GM23338 (cell line): Measurements from ENCODE around the gene BATF2. TPM values are rescaled to one million over a fixed set of nuclear protein-coding genes. Genes with fewer than 3 reads are reported as not detected.

Source experiments
- ATAC-seq: fragments of 200-7000 bp; cut with Tn5 transposase; 3 replicates; pipeline ENCODE4 v1.9.1; 2020
- DNase-seq: peaks from one replicate; pipeline ENCODE4 v3.0.0-alpha.2; 2015; ENCODE audit warnings: low spot score
- H2AFZ ChIP-seq: fragments of 200-600 bp; sonication (generic); 2 replicates; pipeline ENCODE4 v1.8.0; 2016; ENCODE audit warnings: antibody characterized with exemption, mild to moderate bottlenecking, moderate library complexity
- H3F3A ChIP-seq: fragments of 200-600 bp; sonication (generic); replicated peaks from 2 replicates; pipeline ENCODE4 v1.8.0; 2017; ENCODE audit warnings: antibody characterized with exemption, mixed run types, low read depth
- H3K27ac ChIP-seq: fragments of 200-600 bp; sonication (generic); 2 replicates; pipeline ENCODE4 v1.6.1; 2016; ENCODE audit warnings: low read depth
- H3K27me3 ChIP-seq: fragments of 200-600 bp; sonication (generic); 2 replicates; pipeline ENCODE4 v1.8.0; 2016; ENCODE audit warnings: mild to moderate bottlenecking, mixed run types, moderate library complexity; ENCODE audit not compliant: insufficient read depth
- H3K36me3 ChIP-seq: fragments of 200-600 bp; sonication (generic); 2 replicates; pipeline ENCODE4 v1.8.0; 2016; ENCODE audit warnings: mild to moderate bottlenecking; ENCODE audit not compliant: insufficient read depth
- H3K4me1 ChIP-seq: fragments of 200-600 bp; sonication (generic); 2 replicates; pipeline ENCODE4 v1.8.0; 2016; ENCODE audit warnings: mild to moderate bottlenecking, moderate library complexity; ENCODE audit not compliant: insufficient read depth
- H3K4me2 ChIP-seq: fragments of 200-600 bp; sonication (generic); 2 replicates; pipeline ENCODE4 v1.7.1; 2017; ENCODE audit warnings: mixed run types
- H3K4me3 ChIP-seq: fragments of 200-600 bp; sonication (generic); 2 replicates; pipeline ENCODE4 v1.6.1; 2016; ENCODE audit warnings: mixed run types
- H3K79me2 ChIP-seq: fragments of 200-600 bp; sonication (generic); replicated peaks from 2 replicates; pipeline ENCODE4 v1.8.0; 2017; ENCODE audit warnings: mild to moderate bottlenecking; ENCODE audit not compliant: insufficient read depth
- H3K9me2 ChIP-seq: fragments of 200-600 bp; sonication (generic); 2 replicates; pipeline ENCODE4 v1.8.0; 2017; ENCODE audit not compliant: insufficient read depth
- H4K20me1 ChIP-seq: fragments of 200-600 bp; sonication (generic); replicated peaks from 2 replicates; pipeline ENCODE4 v1.8.0; 2017; ENCODE audit warnings: mild to moderate bottlenecking; ENCODE audit not compliant: insufficient read depth
- H3K27ac Mint-ChIP-seq: 2 replicates; pipeline ENCODE4 v1.8.0; 2020; ENCODE audit warnings: inconsistent platforms, mild to moderate bottlenecking, moderate library complexity, mixed read lengths
- H3K27me3 Mint-ChIP-seq: 3 replicates; pipeline ENCODE4 v1.8.0; 2022; ENCODE audit warnings: low read depth, mild to moderate bottlenecking, moderate library complexity, mixed read lengths, inconsistent platforms; ENCODE audit not compliant: insufficient read depth, poor library complexity
- H3K36me3 Mint-ChIP-seq: 3 replicates; pipeline ENCODE4 v1.8.0; 2021; ENCODE audit warnings: low read depth, mild to moderate bottlenecking, inconsistent platforms, moderate library complexity, mixed read lengths
- H3K4me1 Mint-ChIP-seq: 3 replicates; pipeline ENCODE4 v1.8.0; 2020; ENCODE audit warnings: mild to moderate bottlenecking, inconsistent platforms, mixed read lengths
- H3K4me3 Mint-ChIP-seq: 3 replicates; pipeline ENCODE4 v1.8.0; 2021; ENCODE audit warnings: moderate library complexity, mild to moderate bottlenecking, inconsistent platforms, mixed read lengths
- H3K9me3 Mint-ChIP-seq: 3 replicates; pipeline ENCODE4 v1.8.0; 2020; ENCODE audit warnings: moderate library complexity, mild to moderate bottlenecking, inconsistent platforms, mixed read lengths
- CREB1 ChIP-seq: fragments of 250-450 bp; sonication (Bioruptor Pico); IDR thresholded peaks from 2 replicates; pipeline ENCODE4 v1.5.0; 2020; ENCODE audit warnings: low read depth, mild to moderate bottlenecking, moderate library complexity
- ETS1 ChIP-seq: IDR thresholded peaks from 2 replicates; pipeline ENCODE4 v1.6.1; 2016; ENCODE audit warnings: antibody characterized with exemption
- EZH2 ChIP-seq: fragments of 200-600 bp; sonication (generic); IDR thresholded peaks from one replicate; pipeline ENCODE4 v1.8.0; 2017; ENCODE audit warnings: antibody characterized with exemption, mild to moderate bottlenecking, low read depth; ENCODE audit not compliant: unreplicated experiment
- EZH2phosphoT487 ChIP-seq: fragments of 200-600 bp; sonication (generic); IDR thresholded peaks from one replicate; pipeline ENCODE4 v1.8.1; 2018; ENCODE audit warnings: antibody characterized with exemption; ENCODE audit not compliant: unreplicated experiment
- JUNB ChIP-seq: IDR thresholded peaks from one replicate; pipeline ENCODE4 v1.6.1; 2016; ENCODE audit warnings: antibody characterized with exemption; ENCODE audit not compliant: unreplicated experiment
- NANOG ChIP-seq: IDR thresholded peaks from 2 replicates; pipeline ENCODE4 v1.6.1; 2016; ENCODE audit warnings: antibody characterized with exemption, borderline replicate concordance
- POLR2AphosphoS5 ChIP-seq: IDR thresholded peaks from 2 replicates; pipeline ENCODE4 v1.6.1; 2016; ENCODE audit warnings: antibody characterized with exemption, low read depth
- REST ChIP-seq: IDR thresholded peaks from one replicate; pipeline ENCODE4 v1.6.1; 2018; ENCODE audit warnings: antibody characterized with exemption; ENCODE audit not compliant: unreplicated experiment
- STAT1 ChIP-seq: IDR thresholded peaks from one replicate; pipeline ENCODE4 v1.6.1; 2016; ENCODE audit warnings: antibody characterized with exemption; ENCODE audit not compliant: unreplicated experiment
- ZNF114 ChIP-seq: fragments of 250-450 bp; sonication (Bioruptor Pico); IDR thresholded peaks from 2 replicates; pipeline ENCODE4 v1.5.0; 2020; ENCODE audit warnings: mild to moderate bottlenecking, moderate library complexity
- ZNF331 ChIP-seq: fragments of 250-450 bp; sonication (Bioruptor Pico); IDR thresholded peaks from 2 replicates; pipeline ENCODE4 v1.5.0; 2020; ENCODE audit warnings: low read depth, mild to moderate bottlenecking, moderate library complexity
- ZNF462 ChIP-seq: fragments of 250-450 bp; sonication (Bioruptor Pico); IDR thresholded peaks from 2 replicates; pipeline ENCODE4 v1.5.0; 2020; ENCODE audit warnings: mild to moderate bottlenecking, moderate library complexity
- polyA plus RNA-seq: library from polyadenylated mRNA; unstranded; fragments of >200 nt; fragmentation: Nextera tagmentation; extraction: Ambion mirVana; gene quantifications from 2 replicates; pipeline ENCODE4 v1.2.1, GENCODE V29; 2016
- total RNA-seq: library from RNA; depleted of rRNA; stranded (reverse); fragments of >200 nt; shearing (Covaris generic); gene quantifications from 2 replicates; pipeline ENCODE4 v1.2.3, GENCODE V29; 2014
- TF ChIP-seq, protein P1 (sequence below), 2 experiments: fragments of 200-600 bp in 1 of 2; sonication (generic) in 1 of 2; conservative IDR thresholded peaks; 2 replicates each; pipeline versions ENCODE4 v1.5.1 to v1.6.1; 2016 to 2017; ENCODE audit warnings: antibody characterized with exemption in 2 of 2, low read depth in 2 of 2, mild to moderate bottlenecking in 2 of 2, moderate library complexity in 1 of 2

Gene BATF2
- total and polyA plus RNA-seq, 2 experiments from 2014 or later = 0.53 to 1.6 TPM

DNA sequence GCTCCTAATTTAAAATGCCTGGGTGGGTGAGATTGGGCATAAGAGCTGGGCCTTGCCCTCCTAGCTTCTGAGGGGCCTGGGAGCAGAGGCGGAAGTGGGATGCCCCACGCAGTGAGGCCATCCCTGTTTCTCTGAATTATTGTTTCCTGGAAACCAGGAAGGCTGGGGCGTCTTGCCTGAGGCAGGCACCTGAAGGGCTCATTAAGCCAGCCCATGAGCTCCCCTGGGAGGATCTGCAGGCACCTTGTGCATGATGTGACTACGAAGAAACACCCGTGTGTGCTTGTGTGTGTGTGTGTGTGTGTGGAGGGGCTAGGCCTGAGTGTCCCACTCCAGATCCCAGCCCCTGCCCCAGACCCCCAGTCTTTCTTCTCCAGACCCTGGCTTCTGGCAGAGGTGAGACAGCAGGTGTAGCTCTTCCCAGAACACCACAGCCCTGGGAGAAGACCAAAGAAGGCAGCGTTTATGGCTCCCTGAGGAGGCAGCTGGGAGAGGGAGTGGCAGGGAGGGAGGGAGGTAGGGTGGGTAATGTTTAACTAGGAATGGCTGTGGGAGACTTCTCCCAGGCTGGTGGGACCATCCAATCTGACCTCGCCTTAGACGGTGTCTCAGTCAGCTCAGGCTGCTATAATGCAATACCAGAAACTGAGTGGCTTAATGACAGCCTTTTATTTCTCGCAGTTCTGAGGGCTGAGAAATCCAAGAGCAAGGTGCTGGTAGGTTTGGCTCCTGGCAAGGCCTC, 2.1 kb upstream of the BATF2 start (continued):
- TF ChIP-seq REST (no peak), NANOG (no peak), JUNB (no peak), EZH2 (no peak), ETS1 (no peak), EZH2phosphoT487 (no peak), CREB1 (CRISPR knock-in tag) (no peak), ZNF331 (CRISPR knock-in tag) (no peak), POLR2AphosphoS5 (no peak)
- TF ChIP-seq, protein P1, sequence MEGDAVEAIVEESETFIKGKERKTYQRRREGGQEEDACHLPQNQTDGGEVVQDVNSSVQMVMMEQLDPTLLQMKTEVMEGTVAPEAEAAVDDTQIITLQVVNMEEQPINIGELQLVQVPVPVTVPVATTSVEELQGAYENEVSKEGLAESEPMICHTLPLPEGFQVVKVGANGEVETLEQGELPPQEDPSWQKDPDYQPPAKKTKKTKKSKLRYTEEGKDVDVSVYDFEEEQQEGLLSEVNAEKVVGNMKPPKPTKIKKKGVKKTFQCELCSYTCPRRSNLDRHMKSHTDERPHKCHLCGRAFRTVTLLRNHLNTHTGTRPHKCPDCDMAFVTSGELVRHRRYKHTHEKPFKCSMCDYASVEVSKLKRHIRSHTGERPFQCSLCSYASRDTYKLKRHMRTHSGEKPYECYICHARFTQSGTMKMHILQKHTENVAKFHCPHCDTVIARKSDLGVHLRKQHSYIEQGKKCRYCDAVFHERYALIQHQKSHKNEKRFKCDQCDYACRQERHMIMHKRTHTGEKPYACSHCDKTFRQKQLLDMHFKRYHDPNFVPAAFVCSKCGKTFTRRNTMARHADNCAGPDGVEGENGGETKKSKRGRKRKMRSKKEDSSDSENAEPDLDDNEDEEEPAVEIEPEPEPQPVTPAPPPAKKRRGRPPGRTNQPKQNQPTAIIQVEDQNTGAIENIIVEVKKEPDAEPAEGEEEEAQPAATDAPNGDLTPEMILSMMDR (conservative IDR thresholded peaks at IDR 0.05; ENCODE audit: low read depth in 2 of 2) = no peak

- H3K27me3 Mint-ChIP-seq = peaks cover 8% of the 10 kb centered on the region
- H3K4me3 Mint-ChIP-seq = peak overlapping the region; percentile 53; the same call in 1 of the 3 replicates
- Histone ChIP-seq H3K9me2 (no peaks in the 10 kb centered on the region), H2AFZ (peak overlapping the region; percentile 9; the same call in 1 of the 2 replicates), H4K20me1 (no peaks in the 10 kb centered on the region), H3K4me1 (peaks cover 11% of the 10 kb centered on the region), H3K27ac (no peak overlapping the region), H3K79me2 (no peaks in the 10 kb centered on the region), H3F3A (no peaks in the 10 kb centered on the region), H3K4me2 (no peak overlapping the region), H3K4me3 (no peak overlapping the region), H3K36me3 (no peaks in the 10 kb centered on the region), H3K27me3 (no peaks in the 10 kb centered on the region)
- no peaks in the 10 kb centered on the region for H3K36me3 Mint-ChIP-seq
- peaks cover 14% of the 10 kb centered on the region for H3K4me1 Mint-ChIP-seq
- DNase-seq (peak; percentile 40), ATAC-seq (no peak)
- H3K9me3 Mint-ChIP-seq = no peaks in the 10 kb centered on the region
- H3K27ac Mint-ChIP-seq = no peak overlapping the region
- TF ChIP-seq CREB1 (CRISPR knock-in tag) (no peak), ZNF114 (no peak), STAT1 (no peak), NANOG (no peak), ZNF462 (CRISPR knock-in tag) (no peak)
Measured at GRCh38 chr11:64998141-64998540, 1.4 kb upstream of the BATF2 start.
